ENCODE measurements around the gene LRRC31. TPM values are rescaled to one million over a fixed set of nuclear protein-coding genes. Genes with fewer than 3 reads are reported as not detected.

The LRRC31 gene
- total RNA-seq, 1 experiment from 2014 or later, result not detected

GRCh38 chr3:169804681-169805080, 65.1 kb downstream of the LRRC31 start:
- Histone ChIP-seq H3K9me3 (ENCODE audit: low read length) (no peaks in the 10 kb centered on the region), H3K79me2 (ENCODE audit: low read length) (no peaks in the 10 kb centered on the region), H4K20me1 (ENCODE audit: insufficient read depth, low read depth, low read length) (no peaks in the 10 kb centered on the region), H3K9me2 (replicated peaks; ENCODE audit: insufficient read depth, low read length) (no peaks in the 10 kb centered on the region), H3K27me3 (ENCODE audit: low read length) (no peaks in the 10 kb centered on the region), H2AFZ (ENCODE audit: low read length) (no peak overlapping the region), H3K4me2 (ENCODE audit: low read depth, low read length, poor library complexity, severe bottlenecking) (no peak overlapping the region), H3K4me1 (ENCODE audit: low read length) (peaks cover 9% of the 10 kb centered on the region), H3K4me3 (ENCODE audit: low read length) (no peak overlapping the region), H3K27ac (ENCODE audit: low read length) (no peak overlapping the region), H3K36me3 (ENCODE audit: insufficient read depth, low read length) (0 out of 2 replicates have a peak, but pooled peaks cover 3% of the 10 kb centered on the region), H3K9ac (ENCODE audit: low read length) (no peak overlapping the region)
- DNase-seq, result no peak

DNA sequence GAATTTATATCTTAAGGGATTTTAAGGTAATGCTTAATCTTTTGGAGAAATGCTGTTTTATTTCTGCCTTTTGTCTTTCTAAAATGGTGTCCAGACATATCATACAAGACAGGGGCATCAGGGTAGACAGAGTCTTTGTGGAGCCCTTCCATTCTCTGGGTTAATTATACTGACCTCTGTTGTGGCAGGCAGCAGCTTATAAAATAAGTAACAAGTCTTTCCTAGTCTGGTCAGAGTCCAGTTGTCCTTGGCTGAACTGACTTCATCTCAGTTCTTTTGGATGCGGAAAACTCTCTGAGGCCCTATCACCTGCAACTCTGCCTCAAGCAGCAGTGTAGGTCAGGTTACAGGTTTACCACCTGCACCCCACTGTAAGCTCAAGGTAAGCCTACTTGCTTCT, 77.4 kb downstream of the LRRC31 start:
- Histone ChIP-seq H3K4me2 (ENCODE audit: low read depth, low read length, poor library complexity, severe bottlenecking) (no peak overlapping the region), H3K9me2 (replicated peaks; ENCODE audit: insufficient read depth, low read length) (no peaks in the 10 kb centered on the region), H3K4me3 (ENCODE audit: low read length) (no peak overlapping the region), H3K27ac (ENCODE audit: low read length) (no peak overlapping the region), H2AFZ (ENCODE audit: low read length) (no peak overlapping the region), H3K9ac (ENCODE audit: low read length) (no peak overlapping the region), H3K27me3 (ENCODE audit: low read length) (no peaks in the 10 kb centered on the region), H3K4me1 (ENCODE audit: low read length) (no peaks in the 10 kb centered on the region), H4K20me1 (ENCODE audit: insufficient read depth, low read depth, low read length) (no peaks in the 10 kb centered on the region), H3K36me3 (ENCODE audit: insufficient read depth, low read length) (peaks cover 27% of the 10 kb centered on the region), H3K79me2 (ENCODE audit: low read length) (peaks cover 4% of the 10 kb centered on the region; the same call in 1 of the 2 replicates), H3K9me3 (ENCODE audit: low read length) (no peaks in the 10 kb centered on the region)
- DNase-seq, result no peak

- Histone ChIP-seq H3K9me2 (replicated peaks; ENCODE audit: insufficient read depth, low read length) (no peaks in the 10 kb centered on the region), H3K36me3 (ENCODE audit: insufficient read depth, low read length) (peaks cover 41% of the 10 kb centered on the region), H3K27ac (ENCODE audit: low read length) (no peak overlapping the region), H3K4me3 (ENCODE audit: low read length) (no peak overlapping the region), H3K9ac (ENCODE audit: low read length) (no peak overlapping the region), H3K27me3 (ENCODE audit: low read length) (no peaks in the 10 kb centered on the region), H3K79me2 (ENCODE audit: low read length) (peaks cover 4% of the 10 kb centered on the region), H4K20me1 (ENCODE audit: insufficient read depth, low read depth, low read length) (no peaks in the 10 kb centered on the region), H3K4me2 (ENCODE audit: low read depth, low read length, poor library complexity, severe bottlenecking) (no peak overlapping the region), H3K4me1 (ENCODE audit: low read length) (no peaks in the 10 kb centered on the region), H3K9me3 (ENCODE audit: low read length) (no peaks in the 10 kb centered on the region), H2AFZ (ENCODE audit: low read length) (no peak overlapping the region)
- DNase-seq, result no peak
Observed at GRCh38 chr3:169790687-169791429, 78.9 kb downstream of the LRRC31 start.

DNA sequence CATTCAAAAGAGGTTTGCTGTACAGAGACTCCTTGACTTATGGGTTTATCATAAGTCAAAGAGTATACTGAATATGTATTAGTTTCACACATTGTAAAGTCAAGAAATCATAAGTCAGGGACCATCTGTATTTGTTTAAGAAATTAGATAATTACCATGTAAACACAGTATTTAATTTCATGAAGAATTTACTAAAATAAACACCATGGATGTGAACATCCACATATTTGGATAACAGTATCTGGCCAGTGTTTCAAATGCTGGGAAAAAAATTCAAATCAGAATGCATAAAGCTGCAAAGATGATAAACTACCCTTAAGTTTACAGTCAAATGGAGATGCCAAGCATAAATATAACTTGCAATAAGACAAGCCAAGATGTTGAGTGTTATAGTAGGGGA, 79.5 kb downstream of the LRRC31 start:
- Histone ChIP-seq H3K79me2 (ENCODE audit: low read length) (peaks cover 4% of the 10 kb centered on the region), H3K4me3 (ENCODE audit: low read length) (no peak overlapping the region), H2AFZ (ENCODE audit: low read length) (no peak overlapping the region), H3K36me3 (ENCODE audit: insufficient read depth, low read length) (peaks cover 47% of the 10 kb centered on the region), H3K27me3 (ENCODE audit: low read length) (no peaks in the 10 kb centered on the region), H3K4me2 (ENCODE audit: low read depth, low read length, poor library complexity, severe bottlenecking) (no peak overlapping the region), H3K9me2 (replicated peaks; ENCODE audit: insufficient read depth, low read length) (no peaks in the 10 kb centered on the region), H3K27ac (ENCODE audit: low read length) (no peak overlapping the region), H3K4me1 (ENCODE audit: low read length) (no peaks in the 10 kb centered on the region), H3K9ac (ENCODE audit: low read length) (no peak overlapping the region), H3K9me3 (ENCODE audit: low read length) (no peaks in the 10 kb centered on the region), H4K20me1 (ENCODE audit: insufficient read depth, low read depth, low read length) (no peaks in the 10 kb centered on the region)
- DNase-seq, result no peak

Other genes with a start within 250 kb of the LRRC31 start
- gene MECOM, start 206.2 kb downstream of the LRRC31 start, total RNA-seq (2014; rRNA removed; shearing (Covaris generic); ENCODE audit: low replicate concordance), result not detected in 2 replicates
- 1,199 and 1,851 TPM in 2 replicates for gene TERC, start 104.9 kb downstream of the LRRC31 start, total RNA-seq (2014; rRNA removed; shearing (Covaris generic); ENCODE audit: low replicate concordance)
- 3.6 and 4.2 TPM in 2 replicates for gene ACTRT3, start 100.4 kb downstream of the LRRC31 start, total RNA-seq (2014; rRNA removed; shearing (Covaris generic); ENCODE audit: low replicate concordance)
- 18.3 and 22.7 TPM in 2 replicates for gene MYNN, start 96.5 kb downstream of the LRRC31 start, total RNA-seq (2014; rRNA removed; shearing (Covaris generic); ENCODE audit: low replicate concordance)
- gene LRRIQ4, start 57.1 kb downstream of the LRRC31 start, total RNA-seq (2014; rRNA removed; shearing (Covaris generic); ENCODE audit: low replicate concordance), result 0.07 and 0.22 TPM in 2 replicates
- gene LRRC34, start 57.0 kb downstream of the LRRC31 start, total RNA-seq (2014; rRNA removed; shearing (Covaris generic); ENCODE audit: low replicate concordance), result 10.0 and 11.8 TPM in 2 replicates
- not detected in 2 replicates for gene SAMD7, start 41.6 kb upstream of the LRRC31 start, total RNA-seq (2014; rRNA removed; shearing (Covaris generic); ENCODE audit: low replicate concordance)
- gene SEC62, start 96.9 kb upstream of the LRRC31 start, total RNA-seq (2014; rRNA removed; shearing (Covaris generic); ENCODE audit: low replicate concordance), result 36.9 and 39.4 TPM in 2 replicates
- 67.6 and 94.6 TPM in 2 replicates for gene GPR160, start 168.1 kb upstream of the LRRC31 start, total RNA-seq (2014; rRNA removed; shearing (Covaris generic); ENCODE audit: low replicate concordance)